Measurements from ENCODE around the gene BEND6.

- TF ChIP-seq CTCF (conservative IDR thresholded peaks at IDR 0.05; ENCODE audit: low read length) (no peak), EZH2phosphoT487 (IDR thresholded peaks at IDR 0.05; ENCODE audit: borderline replicate concordance, low read depth, low read length) (no peak)
Observed at GRCh38 chr6:56946368-56946767, 8.5 kb upstream of the BEND6 start.

Measured in OCI-LY7 (cell line).